ENCODE results near the gene RHBDL1. TPM values are rescaled to one million over a fixed set of nuclear protein-coding genes. Genes with fewer than 3 reads are reported as not detected.

The RHBDL1 gene
- total and polyA plus RNA-seq, 9 of the 15 experiments (the other 6 are each of a cell fraction or from before 2014, with no cell fraction given), result 0.03 to 5.6 (median 1.3) TPM; not detected in 1

- TF ChIP-seq E4F1 (CRISPR knock-in tag; IDR thresholded peaks at IDR 0.05; ENCODE audit: borderline replicate concordance) (no peak), IRF1 (CRISPR knock-in tag; IDR thresholded peaks at IDR 0.05; ENCODE audit: borderline replicate concordance) (no peak), ZNF518B (CRISPR knock-in tag; IDR thresholded peaks at IDR 0.05) (no peak), ZNF41 (CRISPR knock-in tag; conservative IDR thresholded peaks at IDR 0.05) (no peak), PHB2 (IDR thresholded peaks at IDR 0.05; ENCODE audit: low read depth) (no peak), MIER1 (IDR thresholded peaks at IDR 0.05; ENCODE audit: low read depth) (no peak), ZNF140 (CRISPR knock-in tag; IDR thresholded peaks at IDR 0.05) (no peak), ELF2 (CRISPR knock-in tag; IDR thresholded peaks at IDR 0.05) (no peak), ARHGAP35 (IDR thresholded peaks at IDR 0.05; ENCODE audit: partially characterized antibody) (no peak), ZNF696 (CRISPR knock-in tag; conservative IDR thresholded peaks at IDR 0.05) (no peak), RFX5 (IDR thresholded peaks at IDR 0.05; ENCODE audit: low read depth, low read length) (no peak), TCF7 (IDR thresholded peaks at IDR 0.05; ENCODE audit: borderline replicate concordance) (no peak), SREBF1 (IDR thresholded peaks at IDR 0.05; ENCODE audit: borderline replicate concordance, low read depth, low read length) (no peak), MEF2D (tag; conservative IDR thresholded peaks at IDR 0.05; ENCODE audit: low read depth) (no peak), ZSCAN29 (IDR thresholded peaks at IDR 0.05) (no peak), RB1 (IDR thresholded peaks at IDR 0.05; ENCODE audit: low read depth) (0 out of 2 replicates have a peak, but pooled peaks have one; percentile 49), ARID4B (CRISPR knock-in tag; IDR thresholded peaks at IDR 0.05) (peak; percentile 85)
Measured at GRCh38 chr16:641326-642188, 33.9 kb upstream of the RHBDL1 start, which contains the start of gene MCRIP2 (continued).

All from K562 (cell line).